Activated naive CD4-positive, alpha-beta T cell treated with anti-CD3 and anti-CD28 coated beads, Interleukin-2, amount 50 U/mL, for 72 hours (primary cell): ENCODE results near the gene ANKRD17. TPM values are rescaled to one million over a fixed set of nuclear protein-coding genes. Genes with fewer than 3 reads are reported as not detected.
"Not testable (repeated sequence)": the region's sequence is repeated elsewhere in the genome, so short reads cannot be mapped to it uniquely, and the experiment has no call there.

Experiments used
- ATAC-seq, 2 donors: fragments of 150-1000 bp; cut with Tn5 transposase; 2 replicates each; pipeline ENCODE4 v1.10.0; 2021; ENCODE audit warnings: mild to moderate bottlenecking in 2 of 2, moderate library complexity in 2 of 2
- DNase-seq, 2 donors: peaks; one replicate each; pipeline ENCODE4 v3.0.0; 2021 to 2022; ENCODE audit warnings: low spot score in 2 of 2
- H3K27ac Mint-ChIP-seq, 2 donors: one replicate each; pipeline ENCODE4 v1.8.0; 2022; ENCODE audit warnings: mild to moderate bottlenecking in 2 of 2, mixed read lengths in 2 of 2
- H3K36me3 Mint-ChIP-seq, 2 donors: one replicate each; pipeline ENCODE4 v1.8.0; 2022; ENCODE audit warnings: mixed read lengths in 2 of 2
- H3K9me3 Mint-ChIP-seq, 2 donors: one replicate each; pipeline ENCODE4 v1.8.0; 2022; ENCODE audit warnings: mixed read lengths in 2 of 2
- total RNA-seq, 2 donors: library from RNA; stranded (reverse); gene quantifications; one replicate each; pipeline ENCODE4 v1.2.3, GENCODE V29; 2022

Gene ANKRD17
- total RNA-seq, 2 donors from 2014 or later: 39.1 to 73.9 TPM

DNA sequence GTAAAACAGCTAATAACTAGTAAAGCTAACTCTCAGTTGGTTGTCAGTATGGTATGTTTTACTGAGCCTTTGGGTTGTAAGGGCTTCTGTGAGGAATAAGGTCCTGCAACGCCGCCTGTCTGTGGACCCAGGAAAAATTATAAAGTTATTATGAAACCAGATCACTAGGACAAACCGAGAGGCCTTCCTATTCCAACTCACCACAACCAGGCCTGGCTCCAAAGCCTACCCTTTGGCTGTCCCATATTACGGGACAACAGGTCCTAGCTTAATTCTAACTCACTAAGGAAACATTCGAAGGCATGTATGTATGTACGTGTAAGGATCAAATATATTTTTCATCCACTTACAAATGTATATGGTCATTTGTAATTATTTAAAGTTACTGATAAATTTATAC lies 1.4 kb downstream of the ANKRD17 start:
- DNase-seq: peak in 1 of 2 donors; percentile 62

GRCh38 chr4:73255847-73256246 lies 2.8 kb downstream of the ANKRD17 start:
- not testable (repeated sequence) for H3K27ac Mint-ChIP-seq, DNase-seq, ATAC-seq, H3K9me3 Mint-ChIP-seq
- H3K36me3 Mint-ChIP-seq: peaks cover 35 to 59% of the 10 kb centered on the region in 2 donors

More for the DNA sequence above, 1.4 kb downstream of the ANKRD17 start:
- ATAC-seq: peak; percentile 19 to 20
- Mint-ChIP-seq H3K9me3 (no peaks in the 10 kb centered on the region), H3K27ac (peak overlapping the region; percentile 97 to 99), H3K36me3 (peaks cover 32 to 55% of the 10 kb centered on the region in 2 donors)

- ATAC-seq (peak in 1 of 2 donors; percentile 63), DNase-seq (no peak)
- Mint-ChIP-seq H3K36me3 (peaks cover 10 to 51% of the 10 kb centered on the region in 2 donors), H3K9me3 (no peaks in the 10 kb centered on the region), H3K27ac (no peak overlapping the region)
These were observed 6.6 kb downstream of the ANKRD17 start for GRCh38 chr4:73252001-73252400.

DNA sequence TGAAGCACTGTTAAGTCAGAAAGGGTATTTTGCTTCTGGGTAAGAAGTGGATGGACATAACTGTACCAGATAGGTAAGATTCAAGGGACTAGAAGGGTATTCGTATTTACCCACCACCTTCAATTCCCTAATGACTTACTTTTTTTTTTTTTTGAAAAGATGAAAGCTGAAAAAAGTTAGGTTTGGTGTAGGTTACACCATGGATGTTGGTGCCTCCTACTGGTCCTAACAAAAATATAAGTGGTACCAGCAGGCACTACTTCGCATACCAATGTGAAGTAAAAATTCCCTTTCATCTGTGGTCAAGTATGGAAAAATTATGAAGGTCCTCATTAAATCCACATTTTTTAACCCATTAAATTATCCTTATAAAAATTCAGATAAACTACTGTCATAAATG lies 7.2 kb downstream of the ANKRD17 start:
- ATAC-seq: no peak
- Mint-ChIP-seq H3K36me3 (peaks cover 5 to 45% of the 10 kb centered on the region in 2 donors), H3K9me3 (no peaks in the 10 kb centered on the region)

DNA sequence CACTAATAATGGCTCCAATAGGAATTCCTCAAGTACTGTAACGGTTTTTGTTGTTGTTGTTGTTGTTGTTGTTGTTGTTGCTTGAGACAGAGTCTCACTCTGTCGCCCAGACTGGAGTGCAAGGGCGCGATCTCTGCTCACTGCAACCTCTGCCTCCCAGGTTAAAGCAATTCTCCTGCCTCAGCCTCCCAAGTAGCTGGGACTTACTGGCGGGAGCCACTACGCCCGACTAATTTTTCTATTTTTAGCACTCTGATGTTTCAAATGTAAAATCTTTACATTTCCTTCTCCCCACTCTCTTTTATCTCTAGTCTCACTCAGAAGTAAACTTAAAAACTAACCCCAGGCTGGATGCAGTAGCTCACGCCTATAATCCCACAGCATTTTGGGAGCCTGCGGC lies 8.0 kb downstream of the ANKRD17 start:
- no peaks in the 10 kb centered on the region for H3K9me3 Mint-ChIP-seq
- peaks cover 5 to 45% of the 10 kb centered on the region in 2 donors for H3K36me3 Mint-ChIP-seq
- H3K27ac Mint-ChIP-seq: no peak overlapping the region
- ATAC-seq (no peak), DNase-seq (no peak)

More for the DNA sequence above, 7.2 kb downstream of the ANKRD17 start:
- no peak for DNase-seq
- no peak overlapping the region for H3K27ac Mint-ChIP-seq

DNA sequence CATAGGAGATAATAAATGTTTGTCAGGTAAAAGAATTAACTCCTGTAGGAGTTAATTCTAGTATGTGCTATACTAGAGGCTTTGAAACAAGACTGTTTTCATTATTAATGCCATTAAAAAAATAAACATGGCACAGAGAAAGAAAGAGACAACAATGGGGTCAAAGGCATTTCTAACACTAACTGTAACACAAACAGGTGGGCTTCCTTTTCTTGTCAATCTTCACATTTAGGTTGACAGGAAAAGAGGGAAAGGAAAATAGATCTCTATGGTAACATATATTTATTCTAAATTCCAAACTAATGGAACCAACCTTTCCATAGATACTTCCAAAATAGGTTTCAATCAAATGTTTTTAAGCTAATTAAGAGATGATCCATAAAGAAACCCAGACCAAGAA lies 9.8 kb downstream of the ANKRD17 start:
- no peaks in the 10 kb centered on the region for H3K9me3 Mint-ChIP-seq
- no peak overlapping the region for H3K27ac Mint-ChIP-seq
- ATAC-seq (no peak), DNase-seq (no peak)
- H3K36me3 Mint-ChIP-seq: peaks cover 9 to 48% of the 10 kb centered on the region in 2 donors

DNA sequence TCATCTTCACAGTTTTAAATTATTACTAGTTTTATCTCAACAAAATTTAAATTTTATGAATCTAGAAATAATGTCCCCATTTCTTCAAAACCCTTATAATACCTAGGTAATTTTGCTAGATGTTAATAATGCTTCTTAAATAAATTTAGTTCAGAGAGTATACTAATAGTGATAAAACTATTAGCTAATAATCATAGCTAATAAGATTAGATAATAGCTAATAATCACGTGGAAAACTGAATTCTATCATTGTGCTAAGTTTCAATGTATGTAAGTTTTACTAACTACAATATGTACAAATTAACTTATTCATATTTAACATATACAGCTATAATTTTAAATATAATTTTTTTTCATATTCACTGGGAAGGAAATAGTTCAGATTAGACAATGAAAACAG lies 10.2 kb downstream of the ANKRD17 start:
- Mint-ChIP-seq H3K9me3 (no peaks in the 10 kb centered on the region), H3K36me3 (peaks cover 9 to 47% of the 10 kb centered on the region in 2 donors), H3K27ac (no peak overlapping the region)
- DNase-seq (no peak), ATAC-seq (no peak)

GRCh38 chr4:73247100-73247499 lies 11.5 kb downstream of the ANKRD17 start:
- ATAC-seq (no peak), DNase-seq (no peak)
- no peak overlapping the region for H3K27ac Mint-ChIP-seq
- no peaks in the 10 kb centered on the region for H3K9me3 Mint-ChIP-seq
- peaks cover 9 to 40% of the 10 kb centered on the region in 2 donors for H3K36me3 Mint-ChIP-seq

DNA sequence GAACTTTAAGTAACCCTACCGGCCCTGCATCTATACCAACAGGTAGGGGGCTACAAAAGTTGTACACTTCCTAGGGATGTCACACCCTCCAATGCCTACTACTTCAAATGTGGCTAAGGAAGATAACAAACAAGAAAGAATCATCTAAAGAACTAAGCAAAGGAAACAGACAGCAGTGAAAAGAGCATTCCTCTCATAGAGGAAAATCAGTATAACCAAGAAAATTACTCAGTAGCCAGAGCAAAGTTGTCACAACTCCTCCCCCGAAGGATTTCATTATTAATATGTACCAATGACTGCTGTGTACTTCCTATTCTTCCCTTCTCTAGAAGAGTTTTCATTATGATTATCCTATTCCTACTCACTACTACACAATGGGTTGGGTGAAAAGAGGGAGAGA lies 12.6 kb downstream of the ANKRD17 start:
- H3K36me3 Mint-ChIP-seq: peaks cover 8 to 38% of the 10 kb centered on the region in 2 donors
- H3K9me3 Mint-ChIP-seq: no peaks in the 10 kb centered on the region
- H3K27ac Mint-ChIP-seq: peak overlapping the region; percentile 17 to 24
- DNase-seq (no peak), ATAC-seq (peak; percentile 54 to 87)

DNA sequence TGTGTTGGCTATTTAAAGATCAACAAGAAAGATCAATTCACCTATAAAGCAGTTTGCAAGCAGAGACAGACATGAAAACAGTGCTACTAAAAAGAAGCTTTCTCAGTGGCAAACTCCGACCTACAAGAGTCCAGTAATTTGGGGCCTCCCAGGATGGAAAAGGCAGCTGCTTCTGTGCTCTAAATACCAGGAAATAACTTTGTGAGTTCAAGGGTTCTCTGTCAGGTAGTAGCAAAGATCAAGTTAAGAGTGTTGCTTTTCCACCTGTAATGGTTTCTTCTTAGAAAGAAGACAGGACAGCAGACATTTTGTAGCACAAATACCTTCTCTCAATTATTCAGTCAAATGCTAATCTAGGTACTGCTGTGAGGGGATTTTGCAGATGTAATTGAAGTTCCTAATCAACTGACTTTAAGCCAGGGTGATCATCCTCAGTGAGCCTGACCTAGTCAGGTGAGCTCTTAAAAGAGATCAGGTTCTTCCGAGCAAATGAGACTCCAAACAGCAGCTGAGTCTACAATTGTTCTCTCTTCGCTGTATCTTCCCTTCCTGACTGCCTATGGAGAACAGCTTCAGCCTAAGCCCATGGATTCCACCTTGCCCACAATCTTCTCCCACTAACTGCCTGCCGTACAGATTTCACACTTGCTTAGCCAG lies 13.5 kb downstream of the ANKRD17 start:
- Mint-ChIP-seq H3K9me3 (no peaks in the 10 kb centered on the region), H3K36me3 (peaks cover 4 to 33% of the 10 kb centered on the region in 2 donors), H3K27ac (peak overlapping the region in 1 of 2 donors; percentile 81)
- no peak for ATAC-seq
- DNase-seq: no peak

DNA sequence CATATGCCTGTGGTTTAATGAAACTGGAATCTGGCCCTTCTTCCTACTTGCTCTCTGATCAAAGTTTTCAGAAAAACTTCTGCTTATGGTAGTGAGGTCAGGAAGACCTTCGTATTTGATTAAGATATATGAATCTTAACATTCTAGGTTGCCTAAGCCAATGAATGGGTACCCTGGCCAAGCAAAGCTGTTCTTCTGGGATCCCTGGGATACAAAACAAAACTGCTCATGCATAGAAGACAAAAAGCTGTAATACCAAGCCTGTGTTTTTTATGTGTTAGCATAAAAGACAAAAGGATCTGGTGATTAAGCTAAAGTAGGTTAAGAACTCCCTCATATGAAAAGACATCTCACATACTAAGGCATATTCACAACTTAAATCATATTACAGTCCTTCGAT lies 21.6 kb downstream of the ANKRD17 start:
- ATAC-seq (no peak), DNase-seq (no peak)
- Mint-ChIP-seq H3K36me3 (peaks cover 19 to 61% of the 10 kb centered on the region in 2 donors), H3K9me3 (peaks cover 4 to 6% of the 10 kb centered on the region in 2 donors), H3K27ac (peak overlapping the region in 1 of 2 donors; percentile 16)

- ATAC-seq (no peak), DNase-seq (no peak)
- Mint-ChIP-seq H3K36me3 (peaks cover 25 to 70% of the 10 kb centered on the region in 2 donors), H3K27ac (no peak overlapping the region), H3K9me3 (peaks cover 4 to 6% of the 10 kb centered on the region in 2 donors)
These were observed 22.4 kb downstream of the ANKRD17 start for GRCh38 chr4:73236151-73236550.

- H3K27ac Mint-ChIP-seq: no peak overlapping the region
- peaks cover 4 to 6% of the 10 kb centered on the region in 2 donors for H3K9me3 Mint-ChIP-seq
- ATAC-seq: no peak
These were observed 23.9 kb downstream of the ANKRD17 start for GRCh38 chr4:73234712-73235111.

DNA sequence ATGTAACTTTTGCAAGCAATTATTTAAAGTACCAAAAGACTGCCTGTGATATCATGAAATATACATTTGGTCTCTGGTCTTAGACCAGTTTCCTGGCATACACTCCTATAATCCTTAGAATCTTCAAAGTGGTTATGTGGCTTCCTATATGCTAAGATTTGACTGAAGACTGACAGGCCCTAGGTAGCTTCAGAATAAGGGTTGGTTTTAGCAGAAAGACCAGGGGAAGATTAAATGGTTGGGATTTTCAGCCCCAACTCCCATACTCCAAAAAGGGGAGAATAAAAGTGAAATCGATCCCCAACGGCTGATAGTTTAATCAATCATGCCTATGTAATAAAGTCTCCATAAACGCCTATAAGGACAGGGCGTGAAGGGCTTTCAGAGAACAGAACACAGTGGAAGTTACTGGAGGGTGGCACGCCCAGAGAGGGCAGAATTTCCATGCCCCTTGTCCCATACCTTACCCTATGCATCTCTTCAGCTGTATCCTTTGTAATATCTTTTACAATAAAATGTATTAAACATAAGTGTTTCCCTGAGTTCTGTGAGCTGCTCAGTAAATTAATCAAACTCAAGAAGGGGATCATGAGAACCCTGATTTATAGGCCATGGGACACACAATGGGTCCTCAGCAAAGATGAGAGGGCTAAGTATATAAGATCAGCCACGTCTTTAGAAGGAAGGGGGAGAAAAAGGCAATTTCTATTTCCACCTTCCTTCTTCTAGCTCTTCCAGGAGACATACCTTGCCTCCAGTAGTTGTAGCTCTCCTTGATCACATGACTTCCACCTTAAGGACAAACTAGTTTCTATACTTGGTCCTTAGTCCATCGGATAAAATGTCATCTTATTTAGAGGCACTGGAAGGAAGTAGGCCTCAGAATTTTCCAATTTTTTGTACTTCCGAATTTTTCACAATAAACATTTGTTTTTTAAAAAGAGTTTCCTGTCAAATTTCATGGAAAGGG lies 26.8 kb downstream of the ANKRD17 start:
- Mint-ChIP-seq H3K27ac (no peak overlapping the region), H3K36me3 (peaks cover 22 to 67% of the 10 kb centered on the region in 2 donors), H3K9me3 (peaks cover 4 to 6% of the 10 kb centered on the region in 2 donors)
- ATAC-seq (no peak), DNase-seq (no peak)

More at GRCh38 chr4:73234712-73235111, 23.9 kb downstream of the ANKRD17 start:
- no peak for DNase-seq
- H3K36me3 Mint-ChIP-seq: peaks cover 28 to 75% of the 10 kb centered on the region in 2 donors

- ATAC-seq (no peak), DNase-seq (no peak)
- peaks cover 4 to 6% of the 10 kb centered on the region in 2 donors for H3K9me3 Mint-ChIP-seq
- no peak overlapping the region for H3K27ac Mint-ChIP-seq
- H3K36me3 Mint-ChIP-seq: peaks cover 22 to 59% of the 10 kb centered on the region in 2 donors
These were observed 27.6 kb downstream of the ANKRD17 start for GRCh38 chr4:73230865-73231517.

GRCh38 chr4:73228800-73229199 lies 29.8 kb downstream of the ANKRD17 start:
- not testable (repeated sequence) for ATAC-seq

More at GRCh38 chr4:73228800-73229199, 29.8 kb downstream of the ANKRD17 start:
- not testable (repeated sequence) for H3K27ac Mint-ChIP-seq, H3K9me3 Mint-ChIP-seq, DNase-seq
- peaks cover 14 to 37% of the 10 kb centered on the region in 2 donors for H3K36me3 Mint-ChIP-seq
